Measurements from ENCODE around the gene ST6GALNAC5.

The ST6GALNAC5 gene

DNA sequence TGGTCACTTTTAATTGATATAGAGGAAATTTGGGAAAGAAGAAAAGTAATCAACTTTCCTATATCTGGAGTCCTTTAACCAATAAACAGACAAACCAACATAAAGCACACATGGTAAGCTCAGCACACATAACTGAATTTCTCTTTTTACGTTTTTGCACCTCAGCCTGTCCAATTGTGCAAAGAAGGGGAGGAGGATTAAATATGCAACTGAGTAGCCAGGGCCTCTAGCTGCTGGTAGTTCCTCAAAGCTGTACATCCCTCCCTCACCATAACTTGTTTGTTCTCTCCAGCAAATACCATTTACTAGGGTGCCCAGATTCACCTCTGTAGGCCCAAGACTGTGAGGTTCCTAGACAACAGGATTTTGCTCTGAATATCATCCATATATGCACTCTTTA, 25.4 kb downstream of the ST6GALNAC5 start:
- H3K4me3 ChIP-seq (ENCODE audit: low read depth, low read length), result no peak overlapping the region
- peak; percentile 15 for DNase-seq (ENCODE audit: low read depth)
- no peak for TF ChIP-seq MYC (IDR thresholded peaks at IDR 0.05; ENCODE audit: low read depth, low read length)
- TF ChIP-seq, protein P1, sequence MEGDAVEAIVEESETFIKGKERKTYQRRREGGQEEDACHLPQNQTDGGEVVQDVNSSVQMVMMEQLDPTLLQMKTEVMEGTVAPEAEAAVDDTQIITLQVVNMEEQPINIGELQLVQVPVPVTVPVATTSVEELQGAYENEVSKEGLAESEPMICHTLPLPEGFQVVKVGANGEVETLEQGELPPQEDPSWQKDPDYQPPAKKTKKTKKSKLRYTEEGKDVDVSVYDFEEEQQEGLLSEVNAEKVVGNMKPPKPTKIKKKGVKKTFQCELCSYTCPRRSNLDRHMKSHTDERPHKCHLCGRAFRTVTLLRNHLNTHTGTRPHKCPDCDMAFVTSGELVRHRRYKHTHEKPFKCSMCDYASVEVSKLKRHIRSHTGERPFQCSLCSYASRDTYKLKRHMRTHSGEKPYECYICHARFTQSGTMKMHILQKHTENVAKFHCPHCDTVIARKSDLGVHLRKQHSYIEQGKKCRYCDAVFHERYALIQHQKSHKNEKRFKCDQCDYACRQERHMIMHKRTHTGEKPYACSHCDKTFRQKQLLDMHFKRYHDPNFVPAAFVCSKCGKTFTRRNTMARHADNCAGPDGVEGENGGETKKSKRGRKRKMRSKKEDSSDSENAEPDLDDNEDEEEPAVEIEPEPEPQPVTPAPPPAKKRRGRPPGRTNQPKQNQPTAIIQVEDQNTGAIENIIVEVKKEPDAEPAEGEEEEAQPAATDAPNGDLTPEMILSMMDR (IDR thresholded peaks at IDR 0.05; ENCODE audit: low read depth, low read length), result no peak
- TF ChIP-seq, protein P2, sequence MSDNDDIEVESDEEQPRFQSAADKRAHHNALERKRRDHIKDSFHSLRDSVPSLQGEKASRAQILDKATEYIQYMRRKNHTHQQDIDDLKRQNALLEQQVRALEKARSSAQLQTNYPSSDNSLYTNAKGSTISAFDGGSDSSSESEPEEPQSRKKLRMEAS (IDR thresholded peaks at IDR 0.05; ENCODE audit: low read depth, low read length), result no peak
- no peak for TF ChIP-seq POLR2A (IDR thresholded peaks at IDR 0.05; ENCODE audit: extremely low read depth, insufficient read length)

DNA sequence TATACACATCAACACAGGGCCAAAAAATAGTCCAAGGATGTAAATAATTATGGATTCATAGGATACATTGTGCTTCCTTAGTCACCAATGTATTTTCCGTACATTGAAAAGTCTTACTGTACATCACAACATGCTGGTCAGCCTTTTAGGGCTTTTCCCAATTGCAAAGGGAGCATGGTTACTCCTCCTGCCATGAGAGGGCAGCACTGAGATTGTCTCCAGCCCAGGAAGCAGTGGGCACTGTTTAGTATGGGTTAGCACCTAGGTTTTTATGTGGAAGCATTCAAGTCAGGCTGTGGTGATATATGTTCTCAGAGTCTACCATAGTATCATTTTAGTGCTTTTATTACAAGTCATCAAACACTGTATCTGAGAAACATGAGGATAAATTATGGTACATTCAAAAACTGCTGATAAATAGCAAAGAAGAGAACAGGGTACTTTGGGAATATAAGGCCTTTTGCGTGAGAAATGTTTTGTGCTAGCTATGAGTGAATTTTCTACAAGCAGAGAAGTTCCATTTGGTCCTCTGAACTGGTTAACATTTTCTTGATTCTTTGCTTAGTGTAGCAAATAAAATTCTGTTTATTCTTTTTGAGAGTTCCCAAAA, 34.0 kb downstream of the ST6GALNAC5 start:
- no peak overlapping the region for H3K4me3 ChIP-seq (ENCODE audit: low read depth, low read length)
- TF ChIP-seq, protein P1 (IDR thresholded peaks at IDR 0.05; ENCODE audit: low read depth, low read length), result peak; percentile 57
- TF ChIP-seq POLR2A (IDR thresholded peaks at IDR 0.05; ENCODE audit: extremely low read depth, insufficient read length), result no peak
- peak; percentile 58 for DNase-seq (ENCODE audit: low read depth)

GRCh38 chr1:76905876-76906595, 38.8 kb downstream of the ST6GALNAC5 start:
- TF ChIP-seq, protein P1 (IDR thresholded peaks at IDR 0.05; ENCODE audit: low read depth, low read length), result no peak
- TF ChIP-seq MYC (IDR thresholded peaks at IDR 0.05; ENCODE audit: low read depth, low read length) (no peak), POLR2A (IDR thresholded peaks at IDR 0.05; ENCODE audit: extremely low read depth, insufficient read length) (no peak)
- TF ChIP-seq, protein P2 (IDR thresholded peaks at IDR 0.05; ENCODE audit: low read depth, low read length), result no peak
- H3K4me3 ChIP-seq (ENCODE audit: low read depth, low read length), result no peak overlapping the region
- DNase-seq (ENCODE audit: low read depth), result no peak

DNA sequence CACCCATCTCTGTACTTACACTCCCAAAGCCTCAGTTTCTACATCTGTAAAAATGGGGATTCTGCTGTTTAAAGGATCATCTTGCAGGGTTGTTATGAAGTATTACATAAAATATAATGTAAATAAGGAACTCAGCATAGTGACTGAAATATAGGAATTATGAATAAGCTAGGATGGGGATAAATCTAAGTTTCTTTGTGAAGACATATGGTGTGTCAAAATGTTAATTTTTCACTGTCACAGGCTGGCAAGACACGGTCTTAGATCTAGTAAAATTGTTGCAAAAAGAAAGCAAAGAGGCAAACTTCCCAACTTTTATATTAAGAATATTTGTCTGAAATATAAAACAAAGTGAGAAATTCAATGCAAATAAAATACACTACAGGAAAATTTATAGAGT, 42.0 kb downstream of the ST6GALNAC5 start:
- TF ChIP-seq POLR2A (IDR thresholded peaks at IDR 0.05; ENCODE audit: extremely low read depth, insufficient read length) (no peak), MYC (IDR thresholded peaks at IDR 0.05; ENCODE audit: low read depth, low read length) (no peak)
- TF ChIP-seq, protein P1 (IDR thresholded peaks at IDR 0.05; ENCODE audit: low read depth, low read length), result no peak
- TF ChIP-seq, protein P2 (IDR thresholded peaks at IDR 0.05; ENCODE audit: low read depth, low read length), result no peak
- DNase-seq (ENCODE audit: low read depth), result no peak

GRCh38 chr1:76919085-76919484, 51.8 kb downstream of the ST6GALNAC5 start:
- H3K4me3 ChIP-seq (ENCODE audit: low read depth, low read length), result no peak overlapping the region
- TF ChIP-seq POLR2A (IDR thresholded peaks at IDR 0.05; ENCODE audit: extremely low read depth, insufficient read length) (no peak), MYC (IDR thresholded peaks at IDR 0.05; ENCODE audit: low read depth, low read length) (no peak)
- TF ChIP-seq, protein P2 (IDR thresholded peaks at IDR 0.05; ENCODE audit: low read depth, low read length), result no peak
- no peak for DNase-seq (ENCODE audit: low read depth)

More for the DNA sequence above, 42.0 kb downstream of the ST6GALNAC5 start:
- no peak overlapping the region for H3K4me3 ChIP-seq (ENCODE audit: low read depth, low read length)

GRCh38 chr1:76921590-76921989, 54.3 kb downstream of the ST6GALNAC5 start:
- TF ChIP-seq, protein P2 (IDR thresholded peaks at IDR 0.05; ENCODE audit: low read depth, low read length), result no peak
- TF ChIP-seq MYC (IDR thresholded peaks at IDR 0.05; ENCODE audit: low read depth, low read length), result no peak
- TF ChIP-seq POLR2A (IDR thresholded peaks at IDR 0.05; ENCODE audit: extremely low read depth, insufficient read length), result no peak
- TF ChIP-seq, protein P1 (IDR thresholded peaks at IDR 0.05; ENCODE audit: low read depth, low read length), result no peak
- DNase-seq (ENCODE audit: low read depth), result no peak

More at GRCh38 chr1:76921590-76921989, 54.3 kb downstream of the ST6GALNAC5 start:
- H3K4me3 ChIP-seq (ENCODE audit: low read depth, low read length), result no peak overlapping the region
